Suppressor macrophage treated with lipopolysaccharide for 4 hours (primary cell): ENCODE results near the gene PLAC8L1.
"Not testable (repeated sequence)": the region's sequence is repeated elsewhere in the genome, so short reads cannot be mapped to it uniquely, and the experiment has no call there.

Source experiments
- DNase-seq: peaks from one replicate; pipeline ENCODE4 v3.0.0-alpha.2; 2020

The PLAC8L1 gene, protein sequence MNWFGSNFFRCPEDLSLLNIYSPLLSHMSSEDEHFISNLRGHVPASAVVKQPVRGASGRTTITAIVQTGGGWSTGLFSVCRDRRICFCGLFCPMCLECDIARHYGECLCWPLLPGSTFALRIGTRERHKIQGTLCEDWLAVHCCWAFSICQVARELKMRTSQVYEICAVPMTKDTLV

DNA sequence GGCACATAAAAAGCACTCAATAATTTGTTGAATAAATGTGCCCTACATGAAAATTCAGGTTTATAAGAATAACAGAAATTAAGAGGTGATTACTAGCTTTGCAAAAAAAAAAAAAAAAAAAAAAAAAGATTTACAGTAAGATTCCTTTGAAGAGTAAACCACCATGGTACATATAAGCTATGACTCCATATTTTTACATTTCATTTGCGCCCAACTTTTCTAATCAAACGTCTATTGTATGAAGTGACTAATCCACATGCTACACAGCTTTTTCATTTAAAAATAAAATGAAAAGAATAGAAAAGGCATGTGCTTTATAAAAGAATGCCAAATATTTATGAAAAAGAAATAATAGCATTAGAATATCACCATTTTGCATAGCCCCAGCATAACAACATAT lies at the start of gene PLAC8L1:
PLAC8L1 (minus strand) TSS at position 101 of the 400 bp plus-strand sequence. CDS start 1,266 bp downstream, outside the sequence.
- DNase-seq: no peak

DNA sequence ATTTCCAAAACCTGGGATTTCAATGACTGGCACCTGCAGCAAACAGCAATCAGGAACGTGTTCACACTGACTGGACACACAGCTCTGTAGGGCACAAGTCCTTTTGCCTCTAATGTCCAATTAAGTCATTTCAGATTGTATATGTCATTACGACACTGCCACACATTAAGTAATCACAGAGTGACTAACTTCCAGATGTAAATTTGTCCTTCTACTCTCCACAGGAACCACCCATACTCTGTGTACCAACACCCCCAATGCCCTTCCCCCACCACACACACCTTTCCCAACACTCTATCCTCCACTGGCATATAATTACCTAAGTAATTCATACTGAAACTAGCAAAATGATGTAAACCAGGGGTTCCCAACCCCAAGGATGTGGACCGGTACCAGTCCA lies 46.6 kb upstream of the PLAC8L1 start:
- peak; percentile 24 for DNase-seq

DNA sequence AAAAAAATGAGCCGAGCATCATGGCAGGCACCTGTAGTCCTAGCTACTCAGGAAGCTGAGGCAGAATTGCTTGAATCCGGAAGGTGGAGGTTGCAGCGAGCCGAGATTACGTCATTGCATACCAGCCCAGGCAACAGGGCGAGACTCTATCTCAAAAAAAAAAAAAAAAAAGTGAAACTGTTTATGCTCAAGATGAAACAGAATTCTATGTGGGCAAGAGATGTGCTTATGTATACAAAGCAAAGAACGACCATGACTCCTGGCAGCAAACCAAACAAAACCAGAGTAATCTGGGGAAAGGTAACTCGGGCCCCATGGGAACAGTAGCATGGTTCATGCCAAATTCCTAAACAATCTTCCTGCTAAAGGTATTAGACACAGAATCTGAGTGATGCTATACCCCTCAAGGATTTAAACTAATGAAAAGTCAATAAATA lies 32.6 kb upstream of the PLAC8L1 start:
- DNase-seq: no peak

DNA sequence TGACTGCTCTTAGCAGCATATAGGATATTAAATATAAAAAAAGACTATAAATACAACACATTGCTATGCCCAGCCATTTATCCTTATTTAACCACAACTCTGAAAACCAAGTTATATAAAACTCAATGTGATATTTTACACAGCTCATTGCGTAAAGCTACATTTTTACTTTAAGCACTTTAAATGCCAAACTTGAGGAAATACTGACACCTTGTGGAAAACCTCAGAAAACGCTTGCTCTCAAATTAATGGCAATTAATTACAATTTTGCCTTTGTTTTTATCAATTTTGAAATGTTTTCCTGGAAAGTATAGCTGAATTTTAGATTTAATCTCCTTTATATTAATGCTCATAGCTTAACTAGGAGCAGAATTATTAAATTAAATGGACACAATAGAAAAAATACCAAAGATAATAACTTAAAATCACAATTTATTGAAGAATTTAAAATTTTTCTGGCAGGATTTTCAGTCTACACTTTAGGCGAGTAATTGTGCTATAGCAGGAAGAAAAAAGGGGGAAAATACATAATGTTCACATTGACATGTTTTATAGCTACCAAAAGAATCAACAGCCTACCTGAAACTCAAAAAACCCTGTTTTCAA lies 25.2 kb upstream of the PLAC8L1 start:
- peak; percentile 42 for DNase-seq

DNA sequence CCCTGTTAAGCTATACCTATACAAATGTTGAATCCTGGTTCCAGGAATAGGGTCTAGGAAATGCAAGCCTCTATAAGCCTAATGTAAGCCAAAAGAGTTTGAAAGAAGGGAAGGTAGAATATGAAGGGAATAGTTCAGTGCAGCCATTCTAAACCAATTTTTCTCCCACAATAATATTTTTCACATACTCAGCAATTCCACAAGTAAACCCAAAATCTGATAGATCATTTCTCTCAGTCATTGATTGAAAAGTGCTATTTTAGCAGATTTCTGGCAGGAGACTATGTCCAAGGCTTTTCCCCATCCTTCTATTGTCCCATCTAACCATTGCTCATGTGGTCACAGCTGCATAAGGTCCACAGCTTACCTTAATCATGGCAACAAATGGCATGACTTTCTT lies 20.7 kb upstream of the PLAC8L1 start:
- DNase-seq: no peak

DNA sequence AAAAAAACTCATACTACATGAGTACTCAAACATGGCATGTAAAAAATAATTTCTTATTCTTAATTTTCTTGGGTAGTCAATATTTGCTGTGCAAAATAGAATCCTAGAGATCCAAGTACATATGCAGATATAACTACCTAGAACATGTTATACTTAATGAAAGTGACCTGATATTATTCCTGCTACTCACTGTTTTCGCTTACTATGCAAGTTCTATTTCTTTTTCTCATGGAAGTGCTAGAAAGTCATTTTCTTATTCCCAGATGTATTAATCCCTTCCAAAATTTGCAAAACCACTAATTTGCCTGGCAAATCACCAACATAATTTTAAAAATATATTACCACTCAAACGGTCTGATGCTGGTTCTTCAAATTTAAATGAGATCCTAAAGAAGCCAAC lies 19.2 kb upstream of the PLAC8L1 start:
- DNase-seq: no peak

DNA sequence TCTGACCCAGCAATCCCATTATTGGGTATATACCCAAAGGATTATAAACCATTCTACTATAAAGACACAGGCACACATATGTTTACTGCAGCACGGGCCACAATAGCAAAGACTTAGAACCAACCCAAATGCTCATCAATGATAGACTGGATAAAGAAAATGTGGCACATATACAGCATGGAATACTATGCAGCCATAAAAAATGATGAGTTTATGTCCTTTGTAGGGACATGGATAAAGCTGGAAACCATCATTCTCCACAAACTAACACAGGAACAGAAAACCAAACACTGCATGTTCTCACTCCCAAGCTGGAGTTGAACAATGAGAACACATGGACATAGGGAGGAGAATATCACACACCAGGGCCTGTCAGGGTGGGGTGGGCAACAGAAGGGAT lies 16.1 kb upstream of the PLAC8L1 start:
- not testable (repeated sequence) for DNase-seq

DNA sequence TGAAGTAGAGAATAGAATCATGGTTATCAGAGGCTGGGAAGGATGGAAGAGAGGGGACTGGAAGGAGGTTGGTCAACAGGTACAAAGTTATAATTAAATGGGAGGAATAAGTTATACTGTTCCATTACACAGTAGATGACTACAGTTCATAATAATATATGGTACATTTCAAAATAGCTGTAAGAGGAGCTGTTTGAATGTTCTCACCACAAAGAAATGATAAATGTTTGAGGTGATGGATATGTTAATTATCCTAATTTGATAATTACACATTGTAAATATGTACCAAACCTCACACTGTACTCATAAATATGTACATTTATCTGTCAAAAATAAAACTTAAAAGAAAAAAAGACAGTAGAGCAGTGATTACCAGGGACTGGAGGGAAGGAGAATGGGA lies 12.9 kb upstream of the PLAC8L1 start:
- no peak for DNase-seq

DNA sequence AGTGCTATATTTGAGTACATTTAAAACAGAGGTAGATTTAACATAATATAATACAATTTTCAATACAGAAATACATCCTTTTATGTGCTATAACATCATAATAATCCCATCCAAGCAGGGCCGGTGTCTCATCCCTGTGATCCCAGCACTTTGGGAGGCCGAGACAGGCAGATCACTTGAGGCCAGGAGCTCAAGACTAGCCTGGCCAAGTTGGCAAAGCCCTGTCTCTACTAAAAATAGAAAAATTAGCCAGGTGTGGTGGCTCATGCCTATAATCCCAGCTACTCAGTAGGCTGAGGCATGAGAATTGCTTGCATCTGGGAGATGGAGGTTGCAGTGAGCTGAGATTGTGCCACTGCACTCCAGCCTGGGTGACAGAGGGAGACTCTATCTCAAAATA lies 11.8 kb upstream of the PLAC8L1 start:
- DNase-seq: not testable (repeated sequence)

DNA sequence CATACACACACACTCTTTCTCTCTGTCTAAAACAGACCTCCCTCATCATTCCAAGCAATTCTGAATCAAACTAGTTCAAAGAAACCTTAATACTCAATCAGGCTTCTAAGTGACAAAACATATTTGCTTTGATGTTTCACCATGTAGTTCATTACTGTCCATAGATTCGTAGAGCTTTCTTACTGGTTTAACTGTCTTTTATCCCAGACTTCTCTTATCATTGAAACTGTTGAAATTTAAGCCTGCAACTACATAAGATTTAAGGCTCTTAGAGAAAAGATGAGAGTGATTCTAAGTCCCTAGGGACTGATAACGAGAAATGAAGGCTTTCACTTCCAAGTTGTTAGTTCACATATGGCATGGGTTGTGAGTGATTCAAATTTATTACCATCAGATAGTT lies 11.0 kb upstream of the PLAC8L1 start:
- DNase-seq: no peak

DNA sequence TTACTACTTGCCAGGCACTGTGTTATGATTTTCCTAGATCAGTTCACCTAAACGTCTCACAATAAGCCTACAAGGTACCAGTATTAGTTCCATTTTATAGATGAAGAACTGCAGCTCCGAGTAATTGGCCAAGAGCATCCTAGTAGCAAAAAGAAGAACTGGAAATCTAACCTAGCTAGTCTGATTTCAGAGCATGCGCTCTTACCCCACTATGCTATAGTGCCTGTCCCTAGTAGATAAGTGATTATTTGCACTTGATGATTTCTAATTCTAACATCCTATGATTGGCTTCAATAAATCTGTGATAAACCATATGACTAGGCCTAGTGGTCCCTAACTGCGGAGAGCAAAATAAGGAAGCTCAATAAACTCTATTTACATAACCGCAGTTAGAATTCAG lies 7.1 kb upstream of the PLAC8L1 start:
- DNase-seq: no peak

DNA sequence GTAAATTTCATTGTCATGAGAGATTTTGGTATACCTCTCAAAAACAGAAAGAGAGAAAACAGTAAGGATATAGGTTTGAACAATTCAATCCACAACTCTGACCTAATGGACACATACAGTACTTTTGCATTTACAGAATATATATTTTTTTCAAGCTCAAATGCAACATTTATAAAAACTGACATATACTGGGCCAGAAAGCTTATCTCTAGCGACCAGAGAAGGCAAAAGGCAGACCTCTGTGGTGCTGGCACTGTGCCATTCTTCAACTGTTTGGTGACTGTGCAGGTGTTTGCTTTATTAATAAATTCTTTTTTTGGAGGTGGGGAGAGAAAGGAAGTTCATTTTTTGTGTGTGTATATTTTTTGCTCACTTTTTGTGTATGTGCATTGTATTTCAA lies 6.0 kb upstream of the PLAC8L1 start:
- no peak for DNase-seq

DNA sequence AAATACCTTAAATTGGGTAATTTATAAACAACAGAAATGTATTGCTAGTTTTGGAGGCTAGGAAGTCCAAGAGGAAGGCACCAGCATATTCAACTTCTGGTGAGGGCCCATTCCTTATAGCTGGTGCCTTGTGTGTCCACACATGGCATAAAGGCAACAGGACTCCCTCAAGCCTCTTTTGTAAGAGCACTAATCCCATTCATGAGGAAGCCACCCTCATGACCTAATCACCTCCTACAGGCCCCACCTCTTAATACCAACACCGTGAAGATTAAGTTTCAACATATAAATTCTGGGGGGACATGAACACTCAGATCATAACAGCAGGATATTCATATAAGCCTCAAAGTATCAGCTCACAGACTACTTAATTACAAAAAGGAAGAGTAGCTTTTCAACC lies 4.0 kb upstream of the PLAC8L1 start:
- DNase-seq: no peak

DNA sequence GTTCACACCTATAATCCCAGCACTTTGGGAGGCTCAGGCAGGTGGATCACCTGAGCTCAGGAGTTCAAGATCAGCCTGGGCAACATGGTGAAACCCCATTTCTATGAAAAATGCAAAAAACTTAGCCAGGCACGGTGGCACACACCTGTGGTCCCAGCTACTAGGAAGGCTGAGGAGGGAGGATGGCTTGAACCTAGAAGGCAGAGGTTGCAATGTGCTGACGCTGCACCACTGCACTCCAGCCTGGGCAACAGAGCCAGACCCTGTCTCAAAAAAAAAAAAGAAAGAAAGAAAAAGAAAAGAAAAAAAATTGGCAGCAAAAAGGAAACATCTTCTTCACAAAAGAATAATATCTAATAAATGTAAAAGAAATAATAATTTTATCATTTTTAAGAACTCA lies 3.5 kb upstream of the PLAC8L1 start:
- DNase-seq: not testable (repeated sequence)

DNA sequence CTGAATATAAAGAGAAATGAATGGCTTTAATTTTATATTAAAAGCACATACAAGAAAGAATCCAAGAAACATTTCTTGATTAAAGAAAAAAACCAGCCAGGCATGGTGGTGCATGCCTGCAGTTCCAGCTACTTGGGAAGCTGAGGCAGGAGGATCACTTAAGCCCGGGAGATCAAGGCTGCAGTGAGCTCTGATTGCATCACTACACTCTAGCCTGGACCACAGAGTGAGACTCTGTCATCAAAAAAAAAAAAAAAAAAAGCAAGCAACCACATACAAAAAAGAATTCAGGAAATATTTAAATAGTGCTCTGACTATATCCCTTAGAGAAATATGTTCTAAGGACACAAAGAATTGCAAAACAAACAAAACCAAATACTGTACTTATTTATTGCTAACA lies 2.5 kb upstream of the PLAC8L1 start:
- no peak for DNase-seq

DNA sequence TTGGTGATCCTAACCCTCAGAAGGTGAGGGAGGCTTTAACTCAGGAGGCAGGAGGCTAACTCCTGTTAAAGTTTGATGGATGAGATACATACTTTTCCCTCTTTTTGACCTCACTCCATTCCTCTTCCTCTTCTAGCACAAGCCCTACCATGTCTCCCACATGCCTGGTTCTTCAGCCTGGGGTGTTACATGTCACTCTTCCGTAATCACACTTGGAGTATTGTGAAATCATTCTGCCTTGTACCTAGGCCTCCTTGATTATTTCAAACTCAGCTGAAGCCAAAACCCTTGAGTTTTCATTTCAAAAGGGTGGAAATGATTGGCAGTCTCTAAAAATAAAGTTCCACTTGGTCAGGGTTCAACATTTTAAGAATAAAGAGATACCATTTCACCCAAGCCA lies 1.8 kb downstream of the PLAC8L1 start:
- peak; percentile 6 for DNase-seq

DNA sequence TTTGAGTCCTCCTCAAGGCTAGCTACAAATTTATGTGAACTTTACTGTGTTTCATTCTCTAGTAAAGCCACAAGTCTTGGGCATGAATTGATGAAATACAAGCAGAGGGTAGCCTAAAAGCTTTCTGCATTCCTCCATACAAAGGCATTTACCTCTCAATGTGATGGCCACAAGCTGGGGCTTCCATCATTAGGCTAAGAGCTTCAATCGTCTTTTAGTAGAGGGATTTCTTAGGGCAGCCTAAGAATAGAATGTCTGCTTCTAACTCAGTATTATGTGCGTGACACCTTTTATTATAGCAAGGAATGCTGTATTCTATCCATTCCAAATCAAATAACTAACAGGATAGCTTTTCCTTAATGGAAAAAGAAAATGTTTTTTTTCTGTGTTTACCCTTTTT lies 3.7 kb downstream of the PLAC8L1 start:
- no peak for DNase-seq

DNA sequence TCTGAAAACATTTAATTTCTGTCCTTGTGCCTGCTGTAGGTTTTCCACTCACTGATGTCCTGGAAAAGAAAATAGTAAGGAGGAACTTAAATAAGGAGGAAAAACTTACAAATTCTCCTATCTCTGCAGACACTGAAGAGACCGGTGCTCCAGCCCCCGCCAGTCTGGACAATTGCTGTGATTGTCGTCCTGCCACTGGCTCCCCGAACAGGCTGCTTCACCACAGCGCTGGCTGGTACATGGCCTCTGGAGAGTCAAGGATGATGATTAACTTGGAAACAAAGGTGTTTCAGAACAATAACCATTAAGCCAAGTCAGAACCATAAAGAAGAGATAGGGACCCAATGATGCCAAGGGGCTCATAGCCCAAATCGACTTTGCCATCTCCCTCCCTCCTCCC lies 7.3 kb downstream of the PLAC8L1 start:
- no peak for DNase-seq

DNA sequence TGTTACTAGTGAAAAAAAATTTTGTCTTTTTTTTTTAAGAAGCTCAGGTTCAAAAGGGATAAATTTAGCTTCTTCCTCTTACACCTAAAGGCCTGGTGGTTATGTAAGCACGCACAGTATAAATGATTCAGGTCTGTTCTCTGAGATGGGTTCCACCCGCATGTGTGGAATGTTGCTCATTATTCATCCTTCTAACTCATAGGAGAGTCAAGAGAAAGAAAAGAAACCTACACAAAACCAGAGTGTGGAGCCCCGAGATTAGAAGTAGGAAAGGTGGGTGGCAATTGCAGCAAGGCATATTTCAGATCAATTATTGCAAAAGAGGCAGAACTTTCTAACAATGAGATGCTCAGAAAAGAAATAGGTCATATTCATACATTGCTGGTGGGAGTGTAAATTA lies 13.5 kb downstream of the PLAC8L1 start:
- no peak for DNase-seq

DNA sequence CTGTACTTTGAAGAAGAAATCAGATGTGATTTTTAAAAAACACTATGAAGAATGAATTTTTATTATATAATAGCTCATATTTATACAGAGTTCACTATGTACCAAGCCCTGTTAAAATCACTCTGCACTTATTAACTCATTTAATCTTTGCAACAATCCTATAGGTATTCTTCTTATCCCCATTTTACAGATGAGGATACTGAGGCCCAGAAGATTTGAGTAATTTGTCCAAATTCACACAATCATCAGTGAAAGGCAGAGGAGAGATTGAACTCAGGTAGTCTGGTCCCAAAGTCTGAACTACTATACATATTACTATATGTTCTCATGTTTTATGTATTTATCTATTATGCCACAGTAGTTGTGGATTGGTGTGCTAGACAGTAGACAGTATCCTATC lies 16.1 kb downstream of the PLAC8L1 start:
- no peak for DNase-seq

DNA sequence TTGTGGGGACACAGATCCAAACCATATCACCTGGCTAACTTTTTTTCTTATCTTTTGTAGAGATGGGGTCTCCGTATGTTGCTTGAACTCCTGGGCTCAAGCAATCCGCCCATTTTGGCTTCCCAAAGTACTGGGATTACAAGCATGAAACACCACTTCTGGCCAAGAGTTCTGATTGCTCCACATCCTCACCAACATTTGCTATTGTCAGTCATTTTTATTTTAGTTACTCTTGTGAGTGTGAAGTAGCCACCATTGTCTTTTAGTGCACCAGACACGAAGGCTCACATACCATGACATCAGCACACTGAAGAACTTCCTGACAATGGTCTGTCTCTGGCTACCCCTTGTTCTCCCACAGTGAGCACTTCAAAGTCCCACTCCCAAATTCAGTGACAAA lies 17.3 kb downstream of the PLAC8L1 start:
- no peak for DNase-seq

DNA sequence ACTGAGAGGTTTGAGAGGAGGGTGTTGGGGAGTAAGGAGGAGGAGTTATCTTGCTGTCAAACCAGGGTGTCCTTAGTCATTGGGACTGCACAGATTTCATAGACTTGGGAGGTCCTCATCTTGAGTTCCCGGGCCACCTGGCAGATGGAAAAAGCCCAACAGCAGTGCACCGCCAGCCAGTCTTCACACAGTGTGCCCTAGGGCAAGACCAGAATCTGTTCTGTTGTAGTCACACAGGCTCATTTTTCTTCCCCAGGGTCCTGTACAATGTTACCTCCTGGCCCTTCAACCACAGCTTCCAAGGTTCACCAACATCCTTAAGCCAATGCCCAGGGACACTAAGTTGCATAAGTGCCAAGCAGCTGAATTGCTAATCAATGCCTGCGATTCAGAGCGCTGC lies 21.0 kb downstream of the PLAC8L1 start:
- DNase-seq: no peak

DNA sequence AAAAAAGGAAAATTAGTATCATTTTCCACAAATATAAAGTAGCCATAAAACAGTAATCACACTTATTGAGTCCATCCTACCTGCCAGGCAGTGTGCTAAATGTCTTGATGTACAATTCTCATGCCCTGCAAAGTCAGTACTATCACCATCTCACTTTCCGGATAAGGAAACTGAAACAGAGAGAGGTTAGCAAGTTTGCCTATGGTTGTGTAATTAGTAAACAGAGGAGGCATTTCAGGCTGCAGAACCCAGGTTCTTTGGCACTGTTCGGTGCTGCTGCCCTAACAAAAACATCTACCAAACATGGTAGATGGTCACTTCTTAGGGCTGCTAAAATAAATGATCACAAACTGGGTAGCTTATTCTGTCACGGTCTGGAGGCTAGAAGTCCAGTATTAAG lies 22.6 kb downstream of the PLAC8L1 start:
- no peak for DNase-seq

DNA sequence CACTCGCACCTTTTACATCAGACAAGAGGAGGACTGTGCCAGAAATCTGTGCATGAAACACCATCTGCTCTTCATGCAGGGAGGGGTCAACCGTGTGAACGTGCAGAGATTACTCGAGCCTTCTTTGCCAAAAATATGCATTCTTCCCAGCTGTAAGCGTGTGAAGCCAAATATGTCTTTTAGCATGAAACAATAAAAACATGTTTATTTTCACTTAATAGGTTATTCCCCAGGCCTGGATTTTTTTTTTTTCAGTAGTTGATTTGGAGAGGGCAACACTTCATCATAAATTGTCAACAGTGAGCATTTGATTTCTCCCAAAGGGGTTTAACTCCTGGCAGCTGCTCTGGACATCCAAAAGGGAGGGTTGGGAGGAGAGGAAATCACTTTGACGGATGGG lies 23.8 kb downstream of the PLAC8L1 start:
- DNase-seq: no peak

DNA sequence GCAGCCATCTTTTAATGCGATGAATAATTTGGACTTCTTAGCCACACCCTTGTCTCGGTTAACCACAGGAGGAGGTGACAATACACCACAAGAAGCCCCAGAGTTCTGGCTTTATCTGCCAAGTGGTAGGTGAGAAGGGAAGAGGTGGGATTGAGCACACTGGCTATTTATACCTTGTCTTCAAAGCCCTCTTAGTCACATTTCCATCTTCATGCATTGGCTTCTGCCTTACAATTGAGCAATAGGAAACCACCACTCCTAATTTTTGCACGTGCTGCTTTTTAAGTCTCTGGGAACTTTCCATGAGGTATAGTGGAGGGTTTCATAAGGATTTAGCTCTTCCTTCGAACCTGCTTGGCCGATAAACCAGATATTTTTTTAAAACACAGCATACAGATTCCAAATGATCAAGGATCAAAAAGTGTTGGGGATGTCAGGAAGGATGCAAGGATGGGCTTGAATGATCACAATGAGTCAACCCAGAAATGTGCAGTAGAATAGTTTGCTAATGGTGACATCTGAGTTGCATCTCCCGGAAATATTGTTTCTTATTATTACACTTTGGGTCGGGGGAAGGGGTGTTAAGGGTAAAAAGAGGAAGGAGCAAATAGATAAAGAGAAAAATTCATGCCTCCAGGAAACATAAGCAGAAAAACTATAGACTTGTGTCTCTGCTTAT lies 25.5 kb downstream of the PLAC8L1 start:
- DNase-seq: no peak
